GM23338 (cell line): ENCODE measurements around the gene SF3B2. TPM values are rescaled to one million over a fixed set of nuclear protein-coding genes. Genes with fewer than 3 reads are reported as not detected.

Experiments used
- ATAC-seq: fragments of 200-7000 bp; cut with Tn5 transposase; 3 replicates; pipeline ENCODE4 v1.9.1; 2020
- DNase-seq: peaks from one replicate; pipeline ENCODE4 v3.0.0-alpha.2; 2015; ENCODE audit warnings: low spot score
- H2AFZ ChIP-seq: fragments of 200-600 bp; sonication (generic); 2 replicates; pipeline ENCODE4 v1.8.0; 2016; ENCODE audit warnings: antibody characterized with exemption, mild to moderate bottlenecking, moderate library complexity
- H3F3A ChIP-seq: fragments of 200-600 bp; sonication (generic); replicated peaks from 2 replicates; pipeline ENCODE4 v1.8.0; 2017; ENCODE audit warnings: antibody characterized with exemption, mixed run types, low read depth
- H3K27ac ChIP-seq: fragments of 200-600 bp; sonication (generic); 2 replicates; pipeline ENCODE4 v1.6.1; 2016; ENCODE audit warnings: low read depth
- H3K27me3 ChIP-seq: fragments of 200-600 bp; sonication (generic); 2 replicates; pipeline ENCODE4 v1.8.0; 2016; ENCODE audit warnings: mild to moderate bottlenecking, mixed run types, moderate library complexity; ENCODE audit not compliant: insufficient read depth
- H3K36me3 ChIP-seq: fragments of 200-600 bp; sonication (generic); 2 replicates; pipeline ENCODE4 v1.8.0; 2016; ENCODE audit warnings: mild to moderate bottlenecking; ENCODE audit not compliant: insufficient read depth
- H3K4me1 ChIP-seq: fragments of 200-600 bp; sonication (generic); 2 replicates; pipeline ENCODE4 v1.8.0; 2016; ENCODE audit warnings: mild to moderate bottlenecking, moderate library complexity; ENCODE audit not compliant: insufficient read depth
- H3K4me2 ChIP-seq: fragments of 200-600 bp; sonication (generic); 2 replicates; pipeline ENCODE4 v1.7.1; 2017; ENCODE audit warnings: mixed run types
- H3K4me3 ChIP-seq: fragments of 200-600 bp; sonication (generic); 2 replicates; pipeline ENCODE4 v1.6.1; 2016; ENCODE audit warnings: mixed run types
- H3K79me2 ChIP-seq: fragments of 200-600 bp; sonication (generic); replicated peaks from 2 replicates; pipeline ENCODE4 v1.8.0; 2017; ENCODE audit warnings: mild to moderate bottlenecking; ENCODE audit not compliant: insufficient read depth
- H3K9me2 ChIP-seq: fragments of 200-600 bp; sonication (generic); 2 replicates; pipeline ENCODE4 v1.8.0; 2017; ENCODE audit not compliant: insufficient read depth
- H4K20me1 ChIP-seq: fragments of 200-600 bp; sonication (generic); replicated peaks from 2 replicates; pipeline ENCODE4 v1.8.0; 2017; ENCODE audit warnings: mild to moderate bottlenecking; ENCODE audit not compliant: insufficient read depth
- H3K27ac Mint-ChIP-seq: 2 replicates; pipeline ENCODE4 v1.8.0; 2020; ENCODE audit warnings: inconsistent platforms, mild to moderate bottlenecking, moderate library complexity, mixed read lengths
- H3K27me3 Mint-ChIP-seq: 3 replicates; pipeline ENCODE4 v1.8.0; 2022; ENCODE audit warnings: low read depth, mild to moderate bottlenecking, moderate library complexity, mixed read lengths, inconsistent platforms; ENCODE audit not compliant: insufficient read depth, poor library complexity
- H3K36me3 Mint-ChIP-seq: 3 replicates; pipeline ENCODE4 v1.8.0; 2021; ENCODE audit warnings: low read depth, mild to moderate bottlenecking, inconsistent platforms, moderate library complexity, mixed read lengths
- H3K4me1 Mint-ChIP-seq: 3 replicates; pipeline ENCODE4 v1.8.0; 2020; ENCODE audit warnings: mild to moderate bottlenecking, inconsistent platforms, mixed read lengths
- H3K4me3 Mint-ChIP-seq: 3 replicates; pipeline ENCODE4 v1.8.0; 2021; ENCODE audit warnings: moderate library complexity, mild to moderate bottlenecking, inconsistent platforms, mixed read lengths
- H3K9me3 Mint-ChIP-seq: 3 replicates; pipeline ENCODE4 v1.8.0; 2020; ENCODE audit warnings: moderate library complexity, mild to moderate bottlenecking, inconsistent platforms, mixed read lengths
- EZH2phosphoT487 ChIP-seq: fragments of 200-600 bp; sonication (generic); IDR thresholded peaks from one replicate; pipeline ENCODE4 v1.8.1; 2018; ENCODE audit warnings: antibody characterized with exemption; ENCODE audit not compliant: unreplicated experiment
- JUNB ChIP-seq: IDR thresholded peaks from one replicate; pipeline ENCODE4 v1.6.1; 2016; ENCODE audit warnings: antibody characterized with exemption; ENCODE audit not compliant: unreplicated experiment
- NANOG ChIP-seq: IDR thresholded peaks from 2 replicates; pipeline ENCODE4 v1.6.1; 2016; ENCODE audit warnings: antibody characterized with exemption, borderline replicate concordance
- STAT1 ChIP-seq: IDR thresholded peaks from one replicate; pipeline ENCODE4 v1.6.1; 2016; ENCODE audit warnings: antibody characterized with exemption; ENCODE audit not compliant: unreplicated experiment
- ZNF114 ChIP-seq: fragments of 250-450 bp; sonication (Bioruptor Pico); IDR thresholded peaks from 2 replicates; pipeline ENCODE4 v1.5.0; 2020; ENCODE audit warnings: mild to moderate bottlenecking, moderate library complexity
- ZNF331 ChIP-seq: fragments of 250-450 bp; sonication (Bioruptor Pico); IDR thresholded peaks from 2 replicates; pipeline ENCODE4 v1.5.0; 2020; ENCODE audit warnings: low read depth, mild to moderate bottlenecking, moderate library complexity
- polyA plus RNA-seq: library from polyadenylated mRNA; unstranded; fragments of >200 nt; fragmentation: Nextera tagmentation; extraction: Ambion mirVana; gene quantifications from 2 replicates; pipeline ENCODE4 v1.2.1, GENCODE V29; 2016
- total RNA-seq: library from RNA; depleted of rRNA; stranded (reverse); fragments of >200 nt; shearing (Covaris generic); gene quantifications from 2 replicates; pipeline ENCODE4 v1.2.3, GENCODE V29; 2014
- TF ChIP-seq, protein P1 (sequence below), 2 experiments: fragments of 200-600 bp in 1 of 2; sonication (generic) in 1 of 2; conservative IDR thresholded peaks; 2 replicates each; pipeline versions ENCODE4 v1.5.1 to v1.6.1; 2016 to 2017; ENCODE audit warnings: antibody characterized with exemption in 2 of 2, low read depth in 2 of 2, mild to moderate bottlenecking in 2 of 2, moderate library complexity in 1 of 2
- TF ChIP-seq, protein P2 (sequence below): IDR thresholded peaks from one replicate; pipeline ENCODE4 v1.6.1; 2018; ENCODE audit warnings: antibody characterized with exemption; ENCODE audit not compliant: unreplicated experiment
- TF ChIP-seq, protein P3 (sequence below): fragments of 250-450 bp; sonication (Bioruptor Pico); IDR thresholded peaks from 2 replicates; pipeline ENCODE4 v1.5.0; 2020; ENCODE audit warnings: mild to moderate bottlenecking, moderate library complexity

The SF3B2 gene
- total and polyA plus RNA-seq, 2 experiments from 2014 or later, result 173 to 180 TPM

DNA sequence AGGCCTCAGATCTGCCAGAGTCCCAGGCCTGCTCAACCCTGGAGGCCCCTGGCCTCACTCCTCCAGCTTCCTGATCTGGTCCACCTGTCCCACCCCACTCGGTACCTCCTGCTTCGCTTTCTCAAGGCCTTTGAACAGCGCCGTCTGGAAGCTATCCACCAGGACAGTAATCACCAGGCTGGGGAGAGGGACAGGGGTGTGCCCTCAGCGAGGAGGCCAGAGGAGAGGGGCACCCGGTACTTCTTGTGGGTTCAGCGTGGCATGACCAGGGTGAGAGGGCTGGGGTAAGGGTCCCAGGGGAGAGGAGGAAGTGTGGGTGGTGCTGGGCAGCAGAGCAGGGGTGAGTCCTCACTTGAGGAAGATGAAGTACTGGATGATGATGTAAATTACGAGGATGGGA is 32.0 kb upstream of the SF3B2 start:
- no peaks in the 10 kb centered on the region; the same call in 2 of the 3 replicates for H3K9me3 Mint-ChIP-seq
- TF ChIP-seq, protein P1, sequence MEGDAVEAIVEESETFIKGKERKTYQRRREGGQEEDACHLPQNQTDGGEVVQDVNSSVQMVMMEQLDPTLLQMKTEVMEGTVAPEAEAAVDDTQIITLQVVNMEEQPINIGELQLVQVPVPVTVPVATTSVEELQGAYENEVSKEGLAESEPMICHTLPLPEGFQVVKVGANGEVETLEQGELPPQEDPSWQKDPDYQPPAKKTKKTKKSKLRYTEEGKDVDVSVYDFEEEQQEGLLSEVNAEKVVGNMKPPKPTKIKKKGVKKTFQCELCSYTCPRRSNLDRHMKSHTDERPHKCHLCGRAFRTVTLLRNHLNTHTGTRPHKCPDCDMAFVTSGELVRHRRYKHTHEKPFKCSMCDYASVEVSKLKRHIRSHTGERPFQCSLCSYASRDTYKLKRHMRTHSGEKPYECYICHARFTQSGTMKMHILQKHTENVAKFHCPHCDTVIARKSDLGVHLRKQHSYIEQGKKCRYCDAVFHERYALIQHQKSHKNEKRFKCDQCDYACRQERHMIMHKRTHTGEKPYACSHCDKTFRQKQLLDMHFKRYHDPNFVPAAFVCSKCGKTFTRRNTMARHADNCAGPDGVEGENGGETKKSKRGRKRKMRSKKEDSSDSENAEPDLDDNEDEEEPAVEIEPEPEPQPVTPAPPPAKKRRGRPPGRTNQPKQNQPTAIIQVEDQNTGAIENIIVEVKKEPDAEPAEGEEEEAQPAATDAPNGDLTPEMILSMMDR (conservative IDR thresholded peaks at IDR 0.05; ENCODE audit: low read depth in 2 of 2), result no peak
- TF ChIP-seq STAT1 (no peak), JUNB (no peak)
- no peaks in the 10 kb centered on the region for H3F3A ChIP-seq
- no peaks in the 10 kb centered on the region; the same call in 2 of the 3 replicates for H3K36me3 Mint-ChIP-seq
- no peak overlapping the region for H3K4me3 Mint-ChIP-seq
- H3K4me1 ChIP-seq, result no peaks in the 10 kb centered on the region
- peaks cover 20% of the 10 kb centered on the region for H3K27me3 Mint-ChIP-seq
- H3K27ac ChIP-seq, result no peak overlapping the region
- H3K36me3 ChIP-seq, result no peaks in the 10 kb centered on the region
- H3K27me3 ChIP-seq, result 0 out of 2 replicates have a peak, but pooled peaks cover 10% of the 10 kb centered on the region
- H3K79me2 ChIP-seq, result no peaks in the 10 kb centered on the region
- peaks cover 3% of the 10 kb centered on the region; the same call in 1 of the 3 replicates for H3K4me1 Mint-ChIP-seq
- ATAC-seq (no peak), DNase-seq (no peak)
- no peaks in the 10 kb centered on the region for H3K9me2 ChIP-seq
- no peak overlapping the region for H2AFZ ChIP-seq
- H3K4me3 ChIP-seq, result no peak overlapping the region
- no peak overlapping the region for H3K4me2 ChIP-seq
- H3K27ac Mint-ChIP-seq, result no peak overlapping the region
- no peaks in the 10 kb centered on the region for H4K20me1 ChIP-seq

DNA sequence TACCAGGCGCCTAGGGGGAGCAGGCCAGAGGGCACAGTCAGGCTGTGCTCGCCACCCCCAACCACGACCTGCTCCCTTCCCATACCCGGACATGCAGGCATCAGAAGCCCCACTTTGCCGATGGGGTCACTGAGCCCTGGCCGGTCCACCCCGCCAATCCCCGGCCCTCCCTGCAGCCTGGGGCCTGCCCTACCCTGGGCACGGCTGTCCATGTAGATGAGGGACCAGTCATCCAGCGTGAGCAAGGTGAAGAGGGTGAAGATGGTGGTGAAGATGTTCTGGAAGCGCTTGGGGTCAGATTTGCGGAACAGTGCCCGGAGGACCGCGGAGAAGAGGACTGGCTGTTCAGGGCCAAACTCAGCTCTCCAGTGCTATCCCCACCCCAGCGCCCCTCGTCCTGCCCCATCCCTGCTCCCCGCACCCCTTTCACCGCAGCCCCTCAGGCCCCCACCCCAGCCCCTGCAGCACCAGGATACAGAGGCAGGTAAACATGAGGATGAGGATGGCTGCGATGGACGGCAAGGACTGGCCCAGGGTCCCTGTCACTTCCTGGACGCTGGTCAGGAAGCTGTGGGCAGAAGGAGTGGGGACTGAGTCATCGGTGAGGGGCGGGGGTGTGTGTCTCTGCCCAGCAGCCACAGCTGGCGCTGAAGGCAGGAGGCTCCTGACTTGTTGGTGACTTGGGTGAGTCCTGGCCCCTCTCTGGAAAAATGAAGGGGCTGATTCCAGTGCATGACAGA is 31.4 kb upstream of the SF3B2 start:
- Mint-ChIP-seq H3K4me3 (no peak overlapping the region), H3K36me3 (no peaks in the 10 kb centered on the region; the same call in 2 of the 3 replicates), H3K9me3 (no peaks in the 10 kb centered on the region; the same call in 2 of the 3 replicates), H3K27me3 (peaks cover 20% of the 10 kb centered on the region), H3K27ac (no peak overlapping the region), H3K4me1 (peaks cover 3% of the 10 kb centered on the region; the same call in 1 of the 3 replicates)
- H3K79me2 ChIP-seq, result no peaks in the 10 kb centered on the region
- no peaks in the 10 kb centered on the region for H3K9me2 ChIP-seq
- no peak for DNase-seq
- H3K36me3 ChIP-seq, result no peaks in the 10 kb centered on the region
- H3F3A ChIP-seq, result no peaks in the 10 kb centered on the region
- no peak overlapping the region for H3K4me3 ChIP-seq
- no peak overlapping the region for H3K4me2 ChIP-seq
- no peak overlapping the region for H2AFZ ChIP-seq
- no peak overlapping the region for H3K27ac ChIP-seq
- H3K4me1 ChIP-seq, result no peaks in the 10 kb centered on the region
- 0 out of 2 replicates have a peak, but pooled peaks cover 10% of the 10 kb centered on the region for H3K27me3 ChIP-seq
- H4K20me1 ChIP-seq, result no peaks in the 10 kb centered on the region
- no peak for ATAC-seq
- TF ChIP-seq JUNB, result no peak
- no peak for TF ChIP-seq ZNF331 (CRISPR knock-in tag)
- TF ChIP-seq, protein P2, sequence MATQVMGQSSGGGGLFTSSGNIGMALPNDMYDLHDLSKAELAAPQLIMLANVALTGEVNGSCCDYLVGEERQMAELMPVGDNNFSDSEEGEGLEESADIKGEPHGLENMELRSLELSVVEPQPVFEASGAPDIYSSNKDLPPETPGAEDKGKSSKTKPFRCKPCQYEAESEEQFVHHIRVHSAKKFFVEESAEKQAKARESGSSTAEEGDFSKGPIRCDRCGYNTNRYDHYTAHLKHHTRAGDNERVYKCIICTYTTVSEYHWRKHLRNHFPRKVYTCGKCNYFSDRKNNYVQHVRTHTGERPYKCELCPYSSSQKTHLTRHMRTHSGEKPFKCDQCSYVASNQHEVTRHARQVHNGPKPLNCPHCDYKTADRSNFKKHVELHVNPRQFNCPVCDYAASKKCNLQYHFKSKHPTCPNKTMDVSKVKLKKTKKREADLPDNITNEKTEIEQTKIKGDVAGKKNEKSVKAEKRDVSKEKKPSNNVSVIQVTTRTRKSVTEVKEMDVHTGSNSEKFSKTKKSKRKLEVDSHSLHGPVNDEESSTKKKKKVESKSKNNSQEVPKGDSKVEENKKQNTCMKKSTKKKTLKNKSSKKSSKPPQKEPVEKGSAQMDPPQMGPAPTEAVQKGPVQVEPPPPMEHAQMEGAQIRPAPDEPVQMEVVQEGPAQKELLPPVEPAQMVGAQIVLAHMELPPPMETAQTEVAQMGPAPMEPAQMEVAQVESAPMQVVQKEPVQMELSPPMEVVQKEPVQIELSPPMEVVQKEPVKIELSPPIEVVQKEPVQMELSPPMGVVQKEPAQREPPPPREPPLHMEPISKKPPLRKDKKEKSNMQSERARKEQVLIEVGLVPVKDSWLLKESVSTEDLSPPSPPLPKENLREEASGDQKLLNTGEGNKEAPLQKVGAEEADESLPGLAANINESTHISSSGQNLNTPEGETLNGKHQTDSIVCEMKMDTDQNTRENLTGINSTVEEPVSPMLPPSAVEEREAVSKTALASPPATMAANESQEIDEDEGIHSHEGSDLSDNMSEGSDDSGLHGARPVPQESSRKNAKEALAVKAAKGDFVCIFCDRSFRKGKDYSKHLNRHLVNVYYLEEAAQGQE, result no peak
- TF ChIP-seq, protein P3, sequence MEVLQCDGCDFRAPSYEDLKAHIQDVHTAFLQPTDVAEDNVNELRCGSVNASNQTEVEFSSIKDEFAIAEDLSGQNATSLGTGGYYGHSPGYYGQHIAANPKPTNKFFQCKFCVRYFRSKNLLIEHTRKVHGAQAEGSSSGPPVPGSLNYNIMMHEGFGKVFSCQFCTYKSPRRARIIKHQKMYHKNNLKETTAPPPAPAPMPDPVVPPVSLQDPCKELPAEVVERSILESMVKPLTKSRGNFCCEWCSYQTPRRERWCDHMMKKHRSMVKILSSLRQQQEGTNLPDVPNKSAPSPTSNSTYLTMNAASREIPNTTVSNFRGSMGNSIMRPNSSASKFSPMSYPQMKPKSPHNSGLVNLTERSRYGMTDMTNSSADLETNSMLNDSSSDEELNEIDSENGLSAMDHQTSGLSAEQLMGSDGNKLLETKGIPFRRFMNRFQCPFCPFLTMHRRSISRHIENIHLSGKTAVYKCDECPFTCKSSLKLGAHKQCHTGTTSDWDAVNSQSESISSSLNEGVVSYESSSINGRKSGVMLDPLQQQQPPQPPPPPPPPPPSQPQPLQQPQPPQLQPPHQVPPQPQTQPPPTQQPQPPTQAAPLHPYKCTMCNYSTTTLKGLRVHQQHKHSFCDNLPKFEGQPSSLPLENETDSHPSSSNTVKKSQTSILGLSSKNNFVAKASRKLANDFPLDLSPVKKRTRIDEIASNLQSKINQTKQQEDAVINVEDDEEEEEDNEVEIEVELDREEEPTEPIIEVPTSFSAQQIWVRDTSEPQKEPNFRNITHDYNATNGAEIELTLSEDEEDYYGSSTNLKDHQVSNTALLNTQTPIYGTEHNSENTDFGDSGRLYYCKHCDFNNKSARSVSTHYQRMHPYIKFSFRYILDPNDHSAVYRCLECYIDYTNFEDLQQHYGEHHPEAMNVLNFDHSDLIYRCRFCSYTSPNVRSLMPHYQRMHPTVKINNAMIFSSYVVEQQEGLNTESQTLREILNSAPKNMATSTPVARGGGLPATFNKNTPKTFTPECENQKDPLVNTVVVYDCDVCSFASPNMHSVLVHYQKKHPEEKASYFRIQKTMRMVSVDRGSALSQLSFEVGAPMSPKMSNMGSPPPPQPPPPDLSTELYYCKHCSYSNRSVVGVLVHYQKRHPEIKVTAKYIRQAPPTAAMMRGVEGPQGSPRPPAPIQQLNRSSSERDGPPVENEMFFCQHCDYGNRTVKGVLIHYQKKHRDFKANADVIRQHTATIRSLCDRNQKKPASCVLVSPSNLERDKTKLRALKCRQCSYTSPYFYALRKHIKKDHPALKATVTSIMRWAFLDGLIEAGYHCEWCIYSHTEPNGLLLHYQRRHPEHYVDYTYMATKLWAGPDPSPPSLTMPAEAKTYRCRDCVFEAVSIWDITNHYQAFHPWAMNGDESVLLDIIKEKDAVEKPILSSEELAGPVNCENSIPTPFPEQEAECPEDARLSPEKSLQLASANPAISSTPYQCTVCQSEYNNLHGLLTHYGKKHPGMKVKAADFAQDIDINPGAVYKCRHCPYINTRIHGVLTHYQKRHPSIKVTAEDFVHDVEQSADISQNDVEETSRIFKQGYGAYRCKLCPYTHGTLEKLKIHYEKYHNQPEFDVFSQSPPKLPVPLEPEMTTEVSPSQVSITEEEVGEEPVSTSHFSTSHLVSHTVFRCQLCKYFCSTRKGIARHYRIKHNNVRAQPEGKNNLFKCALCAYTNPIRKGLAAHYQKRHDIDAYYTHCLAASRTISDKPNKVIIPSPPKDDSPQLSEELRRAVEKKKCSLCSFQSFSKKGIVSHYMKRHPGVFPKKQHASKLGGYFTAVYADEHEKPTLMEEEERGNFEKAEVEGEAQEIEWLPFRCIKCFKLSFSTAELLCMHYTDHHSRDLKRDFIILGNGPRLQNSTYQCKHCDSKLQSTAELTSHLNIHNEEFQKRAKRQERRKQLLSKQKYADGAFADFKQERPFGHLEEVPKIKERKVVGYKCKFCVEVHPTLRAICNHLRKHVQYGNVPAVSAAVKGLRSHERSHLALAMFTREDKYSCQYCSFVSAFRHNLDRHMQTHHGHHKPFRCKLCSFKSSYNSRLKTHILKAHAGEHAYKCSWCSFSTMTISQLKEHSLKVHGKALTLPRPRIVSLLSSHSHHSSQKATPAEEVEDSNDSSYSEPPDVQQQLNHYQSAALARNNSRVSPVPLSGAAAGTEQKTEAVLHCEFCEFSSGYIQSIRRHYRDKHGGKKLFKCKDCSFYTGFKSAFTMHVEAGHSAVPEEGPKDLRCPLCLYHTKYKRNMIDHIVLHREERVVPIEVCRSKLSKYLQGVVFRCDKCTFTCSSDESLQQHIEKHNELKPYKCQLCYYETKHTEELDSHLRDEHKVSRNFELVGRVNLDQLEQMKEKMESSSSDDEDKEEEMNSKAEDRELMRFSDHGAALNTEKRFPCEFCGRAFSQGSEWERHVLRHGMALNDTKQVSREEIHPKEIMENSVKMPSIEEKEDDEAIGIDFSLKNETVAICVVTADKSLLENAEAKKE (CRISPR knock-in tag), result no peak
- no peak for TF ChIP-seq EZH2phosphoT487
- TF ChIP-seq ZNF114 (CRISPR knock-in tag), result no peak
- TF ChIP-seq NANOG, result no peak
